Gastroesophageal sphincter (tissue), 4 donors: ENCODE measurements around the gene RNF34. TPM values are rescaled to one million over a fixed set of nuclear protein-coding genes. Genes with fewer than 3 reads are reported as not detected.

Experiments
- ATAC-seq: fragments of 150-250 bp; one replicate; pipeline ENCODE4 v1.9.1; 2016; ENCODE audit warnings: mild to moderate bottlenecking, moderate library complexity
- H3K27ac ChIP-seq, 4 donors: fragments of 200-600 bp; sonication (generic) in 3 of 4; 1 replicate in 3 of 4; 2 replicates in 1 of 4; pipeline ENCODE4 v1.5.1; 2016 to 2019
- H3K27me3 ChIP-seq: fragments of 200-600 bp; sonication (generic); one replicate; pipeline ENCODE4 v1.5.1; 2019
- H3K36me3 ChIP-seq, 2 donors: fragments of 200-600 bp; sonication (generic); one replicate each; pipeline ENCODE4 v1.5.1; 2019; ENCODE audit warnings: control low read depth in 1 of 2
- H3K4me1 ChIP-seq, 3 donors: fragments of 200-600 bp; sonication (generic); 1 replicate in 2 of 3; 2 replicates in 1 of 3; pipeline ENCODE4 v1.5.1; 2016 to 2019; ENCODE audit warnings: control low read depth in 2 of 3
- H3K4me3 ChIP-seq, 2 donors: fragments of 200-600 bp; sonication (generic); one replicate each; pipeline ENCODE4 v1.5.1; 2019; ENCODE audit warnings: mild to moderate bottlenecking in 1 of 2, moderate library complexity in 1 of 2
- H3K9me3 ChIP-seq, 3 donors: fragments of 200-600 bp; sonication (generic); one replicate each; pipeline ENCODE4 v1.5.1; 2017 to 2019; ENCODE audit warnings: control low read depth in 2 of 3
- EP300 ChIP-seq: sonication (generic); formaldehyde crosslinking; IDR thresholded peaks from one replicate; pipeline ENCODE4 v1.6.1; 2017; ENCODE audit warnings: antibody characterized with exemption, mild to moderate bottlenecking
- POLR2A ChIP-seq, 2 donors: fragments of 450-650 bp; IDR thresholded peaks; one replicate each; pipeline ENCODE4 v1.6.1; 2017; ENCODE audit warnings: antibody characterized with exemption in 2 of 2, mild to moderate bottlenecking in 2 of 2, moderate library complexity in 1 of 2
- POLR2AphosphoS5 ChIP-seq: sonication (generic); formaldehyde crosslinking; IDR thresholded peaks from one replicate; pipeline ENCODE4 v1.6.1; 2017; ENCODE audit warnings: antibody characterized with exemption
- WGBS, 2 donors: methylation state at CpG; one replicate each; pipeline ENCODE4 v1.1.5; 2018; ENCODE audit warnings: low coverage in 1 of 2; 5-methylcytosine and 5-hydroxymethylcytosine counted together
- total RNA-seq, 4 donors: library from RNA; depleted of rRNA; stranded (reverse); fragments of >200 nt; gene quantifications; one replicate each; pipeline ENCODE4 v1.1.0, GENCODE V29; 2016
- TF ChIP-seq, protein P1 (sequence below), 4 experiments: fragments of 200-600 bp in 2 of 4; fragments of 450-650 bp in 2 of 4; sonication (generic) in 1 of 4; IDR thresholded peaks; one replicate each; pipeline ENCODE4 v1.5.1; 2017 to 2019; ENCODE audit warnings: antibody characterized with exemption in 4 of 4, mild to moderate bottlenecking in 2 of 4, moderate library complexity in 2 of 4

RNF34 gene
- total RNA-seq, 4 donors from 2014 or later = 42.5 to 76.0 (median 56.3) TPM

DNA sequence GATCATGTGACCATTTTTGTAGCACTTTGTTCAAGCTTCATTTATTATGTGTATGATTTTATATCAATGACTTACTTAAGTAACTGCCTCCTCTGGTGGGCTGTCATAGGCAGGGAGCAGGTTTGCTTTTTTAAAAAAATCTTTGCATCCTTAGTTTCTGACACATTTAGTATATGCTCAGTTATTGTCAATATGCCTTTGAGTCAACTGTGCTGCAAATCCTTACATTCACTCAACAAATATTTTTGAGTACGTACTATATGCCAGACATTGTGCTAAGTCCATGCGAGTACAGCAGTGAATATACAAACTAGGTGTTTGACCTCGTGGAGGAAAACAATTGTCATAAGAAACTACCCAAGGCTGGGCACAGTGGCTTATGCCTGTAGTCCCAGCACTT is 43.3 kb upstream of the RNF34 start:
- Histone ChIP-seq H3K9me3 (no peaks in the 10 kb centered on the region), H3K4me1 (peaks cover 0 to 9% (median 6%) of the 10 kb centered on the region in 3 donors), H3K4me3 (no peak overlapping the region), H3K27ac (no peak overlapping the region), H3K36me3 (no peaks in the 10 kb centered on the region), H3K27me3 (no peaks in the 10 kb centered on the region)
- ATAC-seq = no peak
- WGBS, 2 donors = 82% methylated on average over 3 of the region's 3 CpGs; no CpG with 5 or more reads in 1 of the 2 donors
- TF ChIP-seq EP300 = no peak
- no peak for TF ChIP-seq POLR2AphosphoS5
- TF ChIP-seq POLR2A (IDR thresholded peaks at IDR 0.05) = no peak
- TF ChIP-seq, protein P1, sequence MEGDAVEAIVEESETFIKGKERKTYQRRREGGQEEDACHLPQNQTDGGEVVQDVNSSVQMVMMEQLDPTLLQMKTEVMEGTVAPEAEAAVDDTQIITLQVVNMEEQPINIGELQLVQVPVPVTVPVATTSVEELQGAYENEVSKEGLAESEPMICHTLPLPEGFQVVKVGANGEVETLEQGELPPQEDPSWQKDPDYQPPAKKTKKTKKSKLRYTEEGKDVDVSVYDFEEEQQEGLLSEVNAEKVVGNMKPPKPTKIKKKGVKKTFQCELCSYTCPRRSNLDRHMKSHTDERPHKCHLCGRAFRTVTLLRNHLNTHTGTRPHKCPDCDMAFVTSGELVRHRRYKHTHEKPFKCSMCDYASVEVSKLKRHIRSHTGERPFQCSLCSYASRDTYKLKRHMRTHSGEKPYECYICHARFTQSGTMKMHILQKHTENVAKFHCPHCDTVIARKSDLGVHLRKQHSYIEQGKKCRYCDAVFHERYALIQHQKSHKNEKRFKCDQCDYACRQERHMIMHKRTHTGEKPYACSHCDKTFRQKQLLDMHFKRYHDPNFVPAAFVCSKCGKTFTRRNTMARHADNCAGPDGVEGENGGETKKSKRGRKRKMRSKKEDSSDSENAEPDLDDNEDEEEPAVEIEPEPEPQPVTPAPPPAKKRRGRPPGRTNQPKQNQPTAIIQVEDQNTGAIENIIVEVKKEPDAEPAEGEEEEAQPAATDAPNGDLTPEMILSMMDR (IDR thresholded peaks at IDR 0.05) = no peak

DNA sequence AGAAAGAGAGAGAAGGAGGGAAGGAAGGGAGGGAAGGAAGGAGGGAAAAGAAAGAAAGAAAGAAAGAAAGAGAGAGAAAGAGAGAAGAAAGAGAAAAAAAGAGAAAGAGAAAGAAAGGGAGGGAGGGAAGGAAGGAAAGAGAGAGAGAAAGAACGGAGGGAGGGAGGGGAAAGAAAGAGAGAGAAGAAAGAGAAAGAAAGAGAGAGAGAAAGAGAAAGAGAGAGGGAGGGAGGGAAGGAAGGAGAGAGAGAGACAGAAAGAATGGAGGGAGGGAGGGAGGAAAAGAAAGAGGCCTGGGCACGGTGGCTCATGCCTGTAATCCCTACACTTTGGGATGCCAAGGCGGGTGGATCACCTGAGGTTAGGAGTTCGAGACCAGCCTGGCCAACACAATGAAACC is 42.6 kb upstream of the RNF34 start:
- Histone ChIP-seq H3K4me3 (no peak overlapping the region), H3K4me1 (peaks cover 0 to 8% (median 6%) of the 10 kb centered on the region in 3 donors), H3K27me3 (no peaks in the 10 kb centered on the region), H3K36me3 (no peaks in the 10 kb centered on the region), H3K9me3 (no peaks in the 10 kb centered on the region), H3K27ac (no peak overlapping the region)
- 61 to 87% methylated on average over 4 of the region's 4 CpGs for WGBS, 2 donors
- TF ChIP-seq POLR2AphosphoS5 (no peak), POLR2A (IDR thresholded peaks at IDR 0.05) (no peak), EP300 (no peak)
- TF ChIP-seq, protein P1 (IDR thresholded peaks at IDR 0.05) = no peak
- no peak for ATAC-seq

DNA sequence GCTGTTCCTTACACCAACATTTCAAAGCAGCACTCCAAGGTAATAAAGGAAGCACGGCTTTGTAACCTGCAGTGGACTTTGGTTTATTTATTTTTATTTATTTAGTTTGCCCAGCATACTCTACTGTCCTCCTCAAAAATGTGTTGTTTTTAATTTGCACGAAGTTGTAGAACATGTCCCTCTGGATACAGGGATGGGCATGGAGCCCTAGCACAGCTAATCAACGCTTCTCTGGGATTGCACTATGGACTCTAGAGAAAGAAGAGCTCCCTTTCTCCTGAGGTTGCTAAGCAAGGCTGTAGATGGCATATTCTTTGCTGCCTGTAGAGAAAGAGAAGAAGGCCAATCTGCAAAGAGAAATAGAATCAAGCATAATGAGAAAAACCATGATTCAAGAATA is 41.8 kb upstream of the RNF34 start:
- no peaks in the 10 kb centered on the region for H3K9me3 ChIP-seq
- 74 to 80% methylated on average over 2 to 3 of the region's 3 CpGs for WGBS, 2 donors
- peaks cover 0 to 5% (median 3%) of the 10 kb centered on the region in 3 donors for H3K4me1 ChIP-seq
- no peak overlapping the region for H3K27ac ChIP-seq
- H3K4me3 ChIP-seq = no peak overlapping the region
- ATAC-seq = no peak
- TF ChIP-seq EP300 (no peak), POLR2A (IDR thresholded peaks at IDR 0.05) (no peak), POLR2AphosphoS5 (no peak)
- TF ChIP-seq, protein P1 (IDR thresholded peaks at IDR 0.05) = no peak
- no peaks in the 10 kb centered on the region for H3K36me3 ChIP-seq
- H3K27me3 ChIP-seq = no peaks in the 10 kb centered on the region

DNA sequence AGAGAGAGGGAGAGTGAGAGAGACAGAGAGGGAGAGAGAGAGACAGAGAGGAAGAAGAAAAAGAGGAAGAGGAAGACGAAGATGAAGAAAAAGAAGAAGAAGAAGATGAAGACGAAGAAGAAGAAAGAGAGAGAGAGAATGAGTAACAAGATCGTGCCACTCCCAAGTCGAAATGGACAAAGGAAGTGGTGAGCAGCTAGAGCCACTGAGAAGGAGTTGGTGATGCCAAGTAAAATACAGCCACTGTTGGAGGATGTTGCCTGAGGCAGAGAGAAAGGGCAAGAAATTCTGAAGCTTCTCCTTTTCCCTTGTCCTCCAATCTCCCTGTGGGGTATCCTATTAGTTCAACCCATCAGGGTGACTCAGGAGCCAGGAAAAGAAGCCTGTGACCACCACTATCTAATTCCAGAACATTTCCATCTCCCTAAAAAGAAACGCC is 35.2 kb upstream of the RNF34 start:
- Histone ChIP-seq H3K4me1 (no peaks in the 10 kb centered on the region), H3K4me3 (no peak overlapping the region), H3K27me3 (peaks cover 8% of the 10 kb centered on the region), H3K36me3 (no peaks in the 10 kb centered on the region), H3K27ac (no peak overlapping the region), H3K9me3 (no peaks in the 10 kb centered on the region)
- ATAC-seq = no peak
- WGBS, 2 donors = 49 to 62% methylated on average over 5 of the region's 5 CpGs
- no peak for TF ChIP-seq POLR2AphosphoS5
- no peak for TF ChIP-seq POLR2A (IDR thresholded peaks at IDR 0.05)
- TF ChIP-seq EP300 = no peak
- TF ChIP-seq, protein P1 (IDR thresholded peaks at IDR 0.05) = no peak

DNA sequence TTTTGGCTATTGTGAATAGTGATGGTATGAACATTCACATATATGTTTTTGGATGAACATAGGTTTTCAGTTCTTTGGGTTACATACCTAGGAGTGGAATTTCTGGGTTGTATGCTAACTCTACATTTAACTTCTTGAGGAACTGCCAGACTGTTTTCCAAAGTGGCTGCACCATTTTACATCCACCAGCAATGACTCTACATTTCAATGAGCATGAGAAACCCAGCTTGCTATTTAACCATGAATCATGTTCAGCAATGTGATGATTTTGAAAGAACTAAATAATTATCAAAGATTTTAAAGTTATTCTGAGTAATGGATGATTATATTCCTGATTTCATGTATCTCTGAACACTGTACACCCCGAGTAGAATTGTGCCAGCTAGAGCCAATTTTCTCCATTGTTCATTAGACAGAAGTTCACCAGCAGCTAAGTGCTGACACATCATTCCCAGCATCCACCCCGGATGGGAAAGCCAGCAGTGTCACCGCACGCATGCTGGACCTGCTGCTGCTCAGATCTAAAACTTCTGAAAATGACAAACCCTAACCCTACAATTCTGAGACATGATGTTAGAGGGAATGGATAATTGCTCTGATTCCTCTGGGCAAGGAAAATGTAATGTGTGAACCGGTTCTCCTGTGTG is 34.4 kb upstream of the RNF34 start:
- ATAC-seq = no peak
- Histone ChIP-seq H3K9me3 (no peaks in the 10 kb centered on the region), H3K27me3 (peaks cover 8% of the 10 kb centered on the region), H3K27ac (no peak overlapping the region), H3K4me1 (no peaks in the 10 kb centered on the region), H3K36me3 (no peaks in the 10 kb centered on the region), H3K4me3 (no peak overlapping the region)
- WGBS, 2 donors = 60 to 62% methylated on average over 2 to 5 of the region's 5 CpGs
- TF ChIP-seq, protein P1 (IDR thresholded peaks at IDR 0.05) = no peak
- TF ChIP-seq EP300 (no peak), POLR2AphosphoS5 (no peak), POLR2A (IDR thresholded peaks at IDR 0.05) (no peak)
